Hematopoietic multipotent progenitor cell (in vitro differentiated cells): Measurements from ENCODE around the gene CCSAP. TPM values are rescaled to one million over a fixed set of nuclear protein-coding genes. Genes with fewer than 3 reads are reported as not detected.
"Not testable (repeated sequence)": the region's sequence is repeated elsewhere in the genome, so short reads cannot be mapped to it uniquely, and the experiment has no call there.

Experiments
- DNase-seq, 3 donors: peaks; one replicate each; pipeline ENCODE4 v3.0.0-alpha.2; 2011 to 2015; ENCODE audit warnings: low read depth in 2 of 3, low spot score in 2 of 3
- total RNA-seq: library from RNA; depleted of rRNA; stranded (reverse); fragments of >200 nt; gene quantifications from one replicate; pipeline ENCODE4 v1.2.3, GENCODE V29; 2012

Gene CCSAP
- total RNA-seq, 1 donor: 3.0 TPM

DNA sequence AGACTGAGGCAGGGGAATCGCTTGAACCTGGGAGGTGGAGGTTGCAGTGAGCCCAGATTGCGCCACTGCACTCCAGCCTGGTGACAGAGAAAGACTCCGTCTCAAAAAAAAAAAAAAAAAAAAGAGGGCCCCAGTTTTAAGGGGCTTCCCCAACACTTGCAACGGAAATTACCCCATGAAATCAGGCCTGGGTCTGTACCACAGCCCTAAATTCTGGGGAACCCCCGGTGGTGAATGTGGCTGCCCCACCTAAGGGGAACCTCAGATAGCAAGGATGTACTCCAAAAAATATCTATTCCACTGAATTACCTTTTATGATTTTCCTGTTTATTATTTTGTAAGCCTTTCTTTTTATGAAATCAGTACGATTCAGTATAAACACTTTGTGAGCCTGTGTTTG lies 15.1 kb downstream of the CCSAP start:
- not testable (repeated sequence) for DNase-seq

DNA sequence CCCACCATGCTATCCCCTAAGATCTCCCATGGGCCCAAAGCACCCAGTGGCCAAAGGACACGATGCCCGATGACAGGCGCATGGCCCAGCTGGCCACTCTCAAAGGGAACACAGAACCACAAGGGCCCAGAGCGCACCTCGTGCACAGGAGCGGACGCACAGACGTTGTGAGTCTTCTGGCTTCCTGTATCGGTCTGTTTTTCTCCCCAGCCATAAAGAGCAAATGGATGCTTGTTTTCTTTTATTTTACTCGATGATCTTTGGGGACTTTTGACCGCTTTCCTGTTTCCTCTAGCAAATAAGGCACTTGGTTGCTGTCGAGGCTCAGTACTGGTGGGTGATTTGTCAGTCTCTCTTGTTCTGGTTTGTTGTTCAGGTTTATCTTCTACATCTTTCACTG lies 16.2 kb downstream of the CCSAP start:
- DNase-seq: no peak

DNA sequence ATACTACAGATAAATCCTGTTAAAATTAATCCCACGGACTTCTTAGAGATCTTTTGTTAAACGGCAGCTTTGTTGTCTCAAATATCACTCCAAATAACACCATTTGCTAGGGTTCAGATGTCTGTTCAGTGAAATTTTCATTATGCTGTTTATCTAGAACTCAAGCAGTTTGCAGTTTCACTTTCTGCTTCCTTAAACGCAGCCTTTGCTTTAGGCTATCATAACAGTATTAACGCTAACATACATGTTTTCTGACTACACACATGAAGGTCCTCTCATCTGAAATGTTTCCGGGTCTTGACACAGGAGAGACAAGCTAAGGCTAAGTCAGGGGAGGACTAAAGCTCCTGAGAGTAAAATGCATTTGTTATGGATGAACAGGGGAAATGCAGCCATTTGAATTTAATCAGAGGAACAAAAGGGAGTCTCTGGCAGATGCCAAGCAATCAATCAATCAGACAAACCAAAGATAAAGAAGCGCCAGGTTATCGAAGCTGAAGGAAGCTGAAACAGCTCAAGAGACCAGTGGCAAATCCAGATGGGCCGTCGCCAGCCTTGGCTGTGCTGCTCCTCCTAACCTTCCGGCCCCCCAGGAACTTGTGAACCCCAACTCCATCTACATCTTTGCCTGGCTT lies 16.9 kb downstream of the CCSAP start:
- DNase-seq: no peak

DNA sequence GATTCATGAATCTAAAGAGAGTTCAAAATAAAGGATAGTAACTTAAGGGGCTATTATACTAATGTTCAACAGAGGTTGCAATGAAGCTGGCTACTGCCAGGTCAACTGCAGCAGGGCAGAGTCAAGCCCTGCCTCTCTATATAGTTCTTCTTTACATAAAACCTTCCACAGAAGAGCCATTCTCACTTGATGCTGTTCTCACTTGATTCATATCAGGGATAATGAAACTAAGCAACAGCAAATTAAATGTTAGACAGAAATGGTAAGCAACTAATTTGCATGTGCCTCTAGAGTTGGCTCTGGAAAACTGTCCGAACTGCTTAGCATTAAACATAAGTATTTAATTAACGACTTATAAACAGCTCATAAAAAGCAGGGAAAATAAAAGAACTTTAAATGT lies 17.4 kb downstream of the CCSAP start:
- DNase-seq: no peak

DNA sequence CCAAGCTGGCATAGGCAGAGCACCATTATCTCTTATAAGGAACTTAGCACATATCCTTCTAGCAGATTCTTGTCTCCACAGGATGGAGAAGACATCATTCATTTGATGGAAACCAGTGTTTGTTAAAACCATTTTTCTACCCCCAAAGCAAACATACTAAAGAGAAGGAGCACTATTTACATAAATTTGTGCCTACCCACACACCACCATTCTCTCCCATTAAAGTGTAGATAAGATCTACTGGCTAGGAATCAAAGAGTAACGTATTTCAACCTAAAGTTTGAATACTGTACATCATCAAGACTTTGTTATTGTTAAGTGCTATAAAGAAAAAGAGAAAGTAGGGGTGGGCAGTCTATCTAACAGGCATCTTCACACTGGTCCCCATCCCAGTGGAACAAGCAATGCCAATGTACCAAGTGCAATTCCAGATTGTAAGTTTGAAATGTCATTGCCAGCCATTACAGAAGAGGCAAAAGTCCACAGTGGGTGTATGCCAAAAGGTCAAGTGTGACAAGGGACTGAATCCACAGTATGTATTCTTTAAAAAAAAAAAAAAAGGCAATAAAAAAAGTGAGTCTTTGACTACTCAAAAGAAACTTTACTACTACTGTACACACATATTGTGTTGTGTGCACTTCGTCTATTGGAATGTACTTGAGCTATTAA lies 18.8 kb downstream of the CCSAP start:
- DNase-seq: no peak

DNA sequence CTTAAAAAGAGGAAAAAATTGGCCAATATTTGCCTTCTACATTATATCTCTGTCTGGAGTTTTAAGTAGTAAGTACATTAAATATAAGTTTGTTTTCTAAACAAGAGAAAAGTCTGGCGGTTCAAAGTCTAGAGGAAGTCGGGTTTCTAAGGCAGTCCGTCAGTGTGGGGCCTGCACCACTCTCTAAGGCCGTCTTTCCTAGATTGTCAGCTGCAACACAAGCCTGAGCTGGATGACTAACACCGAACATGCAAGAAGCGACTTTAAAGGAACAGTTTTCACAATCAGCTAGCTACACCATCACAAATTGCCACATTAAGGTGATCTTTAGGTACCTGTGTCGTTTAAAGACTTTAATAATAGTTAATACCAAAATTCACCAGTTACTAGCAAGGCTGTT lies 19.6 kb downstream of the CCSAP start:
- DNase-seq: no peak

DNA sequence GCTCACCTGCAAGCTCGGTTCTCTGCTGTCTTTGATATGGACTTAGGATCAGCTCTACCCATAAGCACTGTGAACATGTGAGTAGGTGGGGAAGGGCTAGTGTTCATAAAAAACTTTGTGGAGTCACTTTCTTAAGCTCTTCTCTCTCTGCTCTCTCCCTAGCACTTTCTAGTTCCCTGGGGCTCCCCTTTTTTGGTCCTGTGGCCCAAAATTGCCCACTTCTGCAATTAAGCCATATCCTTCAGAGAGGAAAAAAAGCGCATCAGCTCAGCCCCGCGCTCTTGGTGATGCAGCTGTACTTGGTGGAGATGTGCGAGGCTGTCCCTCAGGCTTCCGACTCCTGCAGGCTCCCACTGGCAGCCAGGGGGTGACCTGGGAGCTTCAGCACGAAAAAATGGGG lies 23.4 kb downstream of the CCSAP start:
- DNase-seq: no peak

DNA sequence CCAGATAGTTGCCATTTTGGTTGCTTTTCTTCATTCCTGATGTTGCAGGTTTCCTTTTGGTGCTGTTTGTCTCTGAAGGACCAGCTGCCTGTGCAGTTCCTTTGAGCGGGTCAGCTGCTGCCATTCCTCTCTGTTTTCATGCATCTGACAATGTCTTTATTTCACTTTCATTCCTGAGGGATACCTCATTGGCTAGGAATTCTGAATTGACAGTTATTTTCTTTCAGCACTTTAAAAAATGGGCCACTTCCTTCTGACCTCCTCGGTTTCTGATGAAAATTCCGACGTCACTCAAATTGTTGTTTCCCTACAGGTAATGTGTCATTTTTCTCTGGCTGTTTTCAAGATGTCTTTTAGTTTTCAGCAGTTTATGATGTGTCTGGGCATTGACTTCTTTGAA lies 24.8 kb downstream of the CCSAP start:
- no peak for DNase-seq

DNA sequence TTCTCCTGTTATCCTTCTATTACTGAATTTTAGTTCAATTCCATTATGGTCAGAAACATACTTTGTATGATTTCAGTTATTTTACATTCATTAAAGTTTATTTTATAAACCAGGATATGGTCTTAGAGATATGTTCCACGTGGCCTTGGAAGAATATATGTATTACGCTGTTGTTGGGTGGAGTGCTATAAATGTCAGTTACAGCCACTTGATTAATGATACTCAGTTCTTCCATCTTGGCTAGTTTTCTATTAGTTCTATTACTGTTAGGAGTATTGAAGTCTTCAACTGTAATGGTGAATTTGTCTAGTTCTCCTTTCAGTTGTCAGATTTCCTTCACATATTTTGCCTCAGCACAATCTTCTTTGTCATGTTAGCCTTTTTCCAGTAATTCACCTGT lies 26.7 kb downstream of the CCSAP start:
- no peak for DNase-seq

DNA sequence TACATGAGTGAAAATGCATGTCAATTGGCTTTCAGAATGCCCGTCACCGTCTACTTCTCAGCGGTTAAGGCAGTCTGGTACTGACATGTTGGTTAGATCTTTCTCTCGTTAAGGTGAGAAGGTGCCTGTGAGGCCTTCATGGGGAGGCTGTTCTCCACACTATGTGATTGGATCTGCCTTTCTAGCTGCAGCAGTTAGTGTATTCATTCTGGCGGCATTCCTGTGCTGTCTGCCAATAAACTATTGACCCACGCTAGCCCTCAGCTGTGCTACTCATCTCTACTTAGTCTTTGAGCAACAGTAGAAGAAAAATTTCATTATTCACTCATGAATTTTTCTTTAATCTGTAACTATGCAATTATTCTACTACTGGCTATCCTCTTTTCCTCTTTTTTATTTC lies 32.0 kb downstream of the CCSAP start:
- DNase-seq: no peak

DNA sequence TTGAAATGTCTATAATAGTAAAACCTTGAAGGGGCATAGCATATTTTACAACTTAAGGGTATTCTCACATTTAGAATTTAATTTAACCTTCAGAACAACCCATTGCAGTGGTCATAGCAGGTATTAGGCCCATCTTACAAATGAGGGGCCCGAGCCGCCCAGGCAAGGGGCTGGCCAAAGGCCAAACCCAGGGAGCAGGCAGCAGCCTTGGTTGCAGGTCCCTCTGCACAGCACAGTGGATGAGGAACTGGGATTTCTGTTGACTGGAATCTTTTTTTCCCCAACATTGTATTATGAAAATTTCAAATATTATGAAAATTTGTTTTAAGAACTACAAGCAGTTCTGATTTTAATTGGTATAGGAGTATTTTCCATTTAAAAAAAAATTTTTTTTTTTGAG lies 33.2 kb downstream of the CCSAP start:
- DNase-seq: no peak

DNA sequence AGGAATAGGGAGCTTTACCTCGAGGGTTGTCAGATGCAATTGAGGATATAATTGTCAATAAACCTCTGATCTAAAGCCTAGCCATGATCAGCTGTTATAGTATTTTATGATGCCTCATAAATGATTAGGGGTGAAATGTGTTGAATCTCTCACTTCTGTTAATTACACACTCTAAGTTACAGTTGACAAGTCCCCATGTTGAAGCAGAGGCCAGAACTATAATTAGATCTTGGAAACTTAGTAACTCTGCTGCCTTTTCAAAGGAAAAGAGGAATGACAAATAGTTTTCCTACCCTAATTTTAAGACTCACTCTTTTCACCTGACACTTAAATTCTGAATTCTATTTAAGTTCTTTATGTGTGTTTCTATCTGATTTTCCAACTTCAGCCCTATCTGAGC lies 33.8 kb downstream of the CCSAP start:
- DNase-seq: no peak

DNA sequence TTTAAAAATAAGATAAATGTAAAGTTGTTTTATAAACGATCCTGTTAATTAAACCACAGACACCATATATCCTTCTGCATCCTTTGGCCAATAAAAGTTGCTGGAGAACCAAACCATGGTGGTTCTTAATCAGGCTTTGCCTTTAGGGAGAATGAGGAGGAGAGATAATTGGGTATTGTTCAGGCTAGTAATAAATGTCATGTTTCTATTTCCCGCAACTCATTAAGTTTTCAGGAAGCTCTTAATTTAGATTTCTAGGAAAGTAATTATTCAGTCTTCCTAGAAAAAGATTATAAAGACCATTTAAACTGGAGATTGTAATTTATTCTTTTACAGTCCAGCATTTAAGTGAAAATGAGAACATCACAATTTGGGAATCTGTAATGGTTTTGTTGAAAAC lies 37.5 kb downstream of the CCSAP start:
- no peak for DNase-seq

DNA sequence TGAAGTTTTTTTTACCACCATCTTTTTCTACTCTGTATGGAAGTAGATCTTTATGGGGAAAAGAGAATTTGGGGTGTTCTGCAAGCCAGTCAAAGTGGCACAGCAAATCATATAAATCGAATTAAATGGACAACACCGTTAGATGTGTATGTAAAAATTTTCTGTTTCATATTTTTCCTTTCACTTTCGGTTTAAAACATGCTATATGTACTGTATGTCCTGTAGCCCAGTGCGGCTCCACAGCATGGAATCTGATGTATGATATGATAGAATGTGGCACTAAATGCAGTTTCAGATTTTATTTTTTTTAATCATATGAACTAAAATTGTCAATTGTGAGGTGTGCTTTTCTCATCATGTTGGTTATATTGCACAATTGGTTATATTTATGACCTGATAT lies 39.0 kb downstream of the CCSAP start:
- DNase-seq: no peak

DNA sequence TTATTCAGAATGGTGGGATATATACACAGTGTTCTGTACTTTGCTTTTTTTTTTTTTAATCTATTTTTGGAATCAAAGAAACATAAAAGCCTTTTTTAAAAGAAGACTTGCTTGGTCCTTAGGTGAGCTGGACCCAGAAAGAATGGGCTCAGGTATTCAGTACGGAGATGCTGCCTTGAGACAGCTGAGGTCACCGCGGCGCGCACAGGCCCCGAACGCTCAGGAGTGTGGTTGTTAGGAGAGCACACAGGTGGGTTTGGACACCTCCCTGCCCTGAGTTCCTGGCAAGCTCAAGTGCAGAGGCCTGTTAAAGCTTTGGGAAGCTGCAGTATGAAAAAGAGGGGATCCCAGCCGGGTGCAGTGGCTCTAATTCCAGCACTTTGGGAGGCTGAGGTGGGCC lies 40.1 kb downstream of the CCSAP start:
- no peak for DNase-seq

DNA sequence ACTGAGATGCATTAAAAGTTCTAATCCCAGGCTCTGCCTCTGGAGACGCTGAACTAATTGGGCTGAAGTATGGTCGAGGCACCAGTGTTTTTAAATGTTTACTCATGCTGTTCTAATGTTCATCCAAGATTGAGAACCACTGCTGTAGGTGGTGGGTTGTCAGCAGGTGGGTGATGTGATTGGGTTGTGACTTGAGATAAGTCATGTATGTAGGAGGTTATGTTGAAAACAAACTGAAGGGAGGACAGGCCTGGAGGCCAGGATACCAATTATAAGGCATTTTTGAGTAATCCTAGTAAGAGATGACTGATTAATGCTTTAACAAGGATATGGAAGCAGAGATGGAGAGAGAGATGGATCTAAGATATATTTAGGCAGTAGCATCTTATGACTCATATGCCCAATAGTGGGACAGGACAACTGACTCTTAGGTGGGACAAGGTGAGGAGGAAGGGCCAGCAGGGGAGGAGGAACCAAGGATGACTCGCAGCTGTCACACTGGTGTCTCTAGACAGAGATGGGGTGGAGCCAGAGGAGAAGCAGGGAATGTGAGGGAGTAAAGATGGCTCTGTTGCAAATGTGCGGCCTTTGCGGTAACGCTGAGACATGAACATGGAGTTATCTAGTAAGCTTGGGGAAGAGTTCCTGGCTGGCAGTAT lies 42.6 kb downstream of the CCSAP start:
- no peak for DNase-seq

DNA sequence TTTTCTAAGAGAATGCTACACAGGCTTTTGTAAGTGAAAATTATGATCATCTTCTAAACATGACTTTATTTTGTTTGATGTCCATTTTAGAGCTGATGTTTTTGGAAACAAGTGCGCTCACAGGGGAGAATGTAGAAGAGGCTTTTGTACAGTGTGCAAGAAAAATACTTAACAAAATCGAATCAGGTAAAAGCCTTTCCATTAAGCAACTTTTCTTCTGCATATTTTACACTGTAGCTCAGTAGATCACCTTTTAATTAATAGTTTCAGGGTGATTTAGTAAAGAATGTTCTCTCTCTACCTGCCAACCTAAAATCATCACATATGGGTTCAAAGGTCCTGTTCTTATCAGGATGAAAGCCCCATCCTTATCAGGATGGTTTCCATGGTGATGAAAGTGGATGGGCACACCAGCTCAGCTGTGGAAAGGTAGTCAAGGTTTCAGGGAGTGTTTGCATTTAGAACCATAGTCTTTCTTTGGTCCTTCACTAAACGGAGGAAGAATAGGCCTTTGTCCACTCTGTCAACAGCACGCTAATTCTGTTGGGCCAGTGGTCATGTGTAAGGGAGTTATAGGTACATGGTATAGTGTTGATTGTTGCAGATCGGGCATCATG lies 43.9 kb downstream of the CCSAP start:
- DNase-seq: no peak

DNA sequence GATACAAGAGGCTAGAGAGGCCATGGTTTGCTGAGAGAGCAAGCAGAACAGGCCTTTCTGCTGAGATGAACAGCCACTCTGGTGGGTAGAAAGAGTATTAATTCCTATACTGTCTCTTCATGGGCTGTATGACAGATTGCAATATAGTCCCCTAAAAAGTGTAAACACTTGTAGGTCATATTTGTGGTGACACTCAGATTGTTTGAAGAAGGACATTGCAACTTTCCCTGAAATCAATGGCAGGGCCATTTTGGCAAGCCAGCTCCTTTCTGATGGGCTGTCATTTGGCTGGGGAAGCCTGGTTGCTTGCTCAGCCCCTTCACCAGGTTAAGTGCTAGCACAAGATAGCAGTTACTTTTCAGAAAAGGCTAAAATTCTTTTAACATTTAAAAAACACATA lies 44.4 kb downstream of the CCSAP start:
- DNase-seq: no peak

DNA sequence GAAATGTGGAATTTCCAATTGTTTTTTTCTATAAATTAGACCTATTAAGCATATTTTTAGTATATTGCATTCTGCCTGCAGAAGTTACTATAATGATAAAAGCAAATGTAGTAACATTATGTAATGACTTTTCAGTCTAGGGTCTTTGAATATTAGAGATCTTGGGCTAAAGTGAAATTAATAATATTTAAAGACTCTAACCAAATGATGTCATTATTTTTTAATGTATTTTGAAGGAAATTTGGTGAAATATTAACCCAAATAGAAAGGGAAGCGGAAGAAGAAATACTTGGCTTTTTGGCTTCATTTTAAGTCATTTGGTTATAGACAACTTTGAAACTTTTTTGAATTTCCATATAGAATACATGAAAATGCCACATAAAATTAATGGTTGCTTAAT lies 45.1 kb downstream of the CCSAP start:
- DNase-seq: no peak

DNA sequence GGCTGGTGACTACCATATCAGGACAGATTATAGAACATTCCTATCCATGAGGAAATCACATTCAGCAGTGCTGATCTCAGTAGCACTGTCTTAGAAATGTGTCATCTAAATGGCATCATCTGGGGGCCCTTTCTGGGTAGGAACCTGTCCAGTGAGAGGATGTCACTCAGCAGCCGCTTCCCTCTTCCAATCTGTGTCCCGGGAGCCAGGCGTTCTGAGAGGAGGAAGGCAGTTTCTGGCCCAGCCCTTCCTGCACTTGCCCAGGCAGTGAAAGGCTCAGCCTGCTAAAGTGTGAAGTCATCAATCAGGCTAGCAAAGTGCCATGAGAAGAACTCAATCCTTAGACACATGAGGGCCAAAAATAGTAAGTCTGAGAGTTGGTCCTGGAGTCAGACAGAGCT lies 46.3 kb downstream of the CCSAP start:
- DNase-seq: no peak

DNA sequence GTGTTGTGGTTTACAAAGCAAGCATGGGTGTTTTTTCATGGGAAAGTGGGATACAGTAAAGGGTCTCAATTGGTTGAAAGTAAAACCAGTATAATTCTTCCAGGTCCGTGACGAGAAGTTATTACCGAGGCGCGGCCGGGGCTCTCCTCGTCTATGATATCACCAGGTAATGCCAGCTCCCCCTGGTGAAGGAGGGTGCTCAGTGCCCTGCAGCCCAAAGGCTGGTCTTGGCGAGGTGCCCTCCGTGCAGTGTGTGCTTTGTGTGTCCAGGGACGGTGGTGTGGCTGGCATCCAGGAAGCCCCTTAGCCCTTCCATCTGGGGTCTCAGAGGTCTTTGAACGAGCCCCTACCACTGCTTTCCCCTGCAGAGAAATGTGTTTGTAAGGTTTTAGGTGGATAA lies 47.1 kb downstream of the CCSAP start:
- DNase-seq: no peak
